A204.1 (cell line): ENCODE data around the gene LAMA1.
"Not testable (repeated sequence)": the region's sequence is repeated elsewhere in the genome, so short reads cannot be mapped to it uniquely, and the experiment has no call there.

Experiments
- FAIRE-seq: peaks from 2 replicates; lab custom pipeline; 2012; peaks lifted over from hg19 to GRCh38; lab: Jason Lieb, UNC

Gene LAMA1

DNA sequence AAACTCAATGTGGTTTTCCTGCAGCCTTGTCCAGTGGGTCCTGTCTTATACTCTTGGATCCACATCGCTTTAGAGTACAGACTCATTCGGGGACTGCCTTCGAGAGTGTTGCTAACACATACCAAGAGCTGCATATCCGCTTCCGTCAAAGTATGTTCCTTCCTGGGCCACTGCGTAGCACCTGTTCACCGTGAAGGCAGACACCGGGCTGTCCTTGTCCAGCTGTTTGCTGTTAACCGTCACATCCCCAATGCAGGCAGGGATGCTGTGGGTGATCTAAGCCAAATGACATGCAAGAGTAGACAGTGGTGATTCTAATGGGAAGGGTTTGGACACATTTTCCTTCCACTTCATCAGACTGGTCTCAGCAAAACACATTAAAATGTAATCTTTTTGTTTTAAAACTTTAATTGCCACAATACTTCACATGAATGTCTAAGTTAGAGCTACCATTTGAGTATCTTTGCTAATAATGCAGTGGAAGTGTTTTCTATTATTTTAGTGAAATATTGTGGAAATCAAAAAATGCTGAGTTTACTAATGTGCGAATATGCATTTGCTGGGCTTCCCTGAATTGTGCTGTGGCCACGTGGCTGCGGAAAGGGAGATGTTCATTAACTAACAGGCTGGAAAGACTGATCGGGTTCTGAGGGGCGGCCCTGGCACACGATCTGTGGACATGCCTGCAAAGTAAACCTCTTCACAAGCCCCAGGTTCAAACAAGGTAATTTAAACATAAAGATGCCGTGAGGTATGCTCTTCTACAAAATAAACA is 169.1 kb downstream of the LAMA1 start:
- FAIRE-seq: no peak

DNA sequence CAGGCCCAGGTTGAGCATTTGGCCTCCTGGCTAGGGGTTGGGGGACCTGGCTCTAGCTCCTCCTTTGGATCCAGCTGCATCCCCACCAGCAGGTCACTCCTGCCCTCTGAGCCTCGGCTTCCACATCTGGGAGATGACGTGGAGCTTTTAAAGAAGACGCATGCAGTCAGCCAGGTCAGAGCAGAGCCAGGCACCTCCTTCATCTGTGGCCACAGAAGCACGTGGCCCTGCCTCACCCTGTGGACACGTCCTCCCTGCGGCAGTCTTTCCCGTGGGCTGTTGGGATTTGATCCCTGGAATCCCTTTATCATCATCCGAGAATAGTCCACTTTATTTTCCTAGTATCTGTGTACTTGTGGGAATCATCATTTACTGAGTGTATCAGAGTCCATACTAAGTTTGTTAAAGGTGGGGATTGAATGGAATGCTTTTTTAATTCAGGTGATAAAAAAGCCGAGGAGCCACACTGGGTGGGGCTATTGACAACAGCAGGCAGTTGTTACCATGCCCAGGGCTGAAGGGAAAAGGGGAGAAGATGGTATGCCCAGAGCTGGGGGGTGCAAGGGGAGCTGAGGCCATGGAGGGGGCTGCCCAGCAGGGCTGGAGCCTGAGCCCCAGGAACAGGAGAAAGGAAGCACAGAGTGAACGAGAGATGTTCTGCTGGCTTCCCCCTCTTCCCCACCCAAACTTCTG is 170.1 kb downstream of the LAMA1 start:
- FAIRE-seq: no peak

DNA sequence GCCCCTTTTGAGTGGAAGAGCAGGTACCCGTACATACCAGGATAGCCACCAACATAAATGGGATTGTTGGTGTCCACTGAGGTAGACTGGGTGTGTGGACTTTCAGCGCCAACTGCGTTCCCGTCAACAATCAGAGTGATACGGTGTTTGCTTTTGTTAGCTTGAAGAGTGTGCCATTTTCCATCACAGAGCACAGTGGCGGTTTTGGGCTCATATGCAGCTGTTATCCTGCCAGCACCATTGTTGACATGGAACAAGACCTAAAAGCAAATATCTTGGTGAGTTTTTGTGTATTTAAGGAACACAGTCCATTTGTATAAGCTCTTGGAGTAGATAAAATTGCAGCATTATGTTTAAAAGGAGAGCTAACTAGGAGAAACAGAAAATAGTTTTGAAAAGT is 174.5 kb downstream of the LAMA1 start:
- no peak for FAIRE-seq

DNA sequence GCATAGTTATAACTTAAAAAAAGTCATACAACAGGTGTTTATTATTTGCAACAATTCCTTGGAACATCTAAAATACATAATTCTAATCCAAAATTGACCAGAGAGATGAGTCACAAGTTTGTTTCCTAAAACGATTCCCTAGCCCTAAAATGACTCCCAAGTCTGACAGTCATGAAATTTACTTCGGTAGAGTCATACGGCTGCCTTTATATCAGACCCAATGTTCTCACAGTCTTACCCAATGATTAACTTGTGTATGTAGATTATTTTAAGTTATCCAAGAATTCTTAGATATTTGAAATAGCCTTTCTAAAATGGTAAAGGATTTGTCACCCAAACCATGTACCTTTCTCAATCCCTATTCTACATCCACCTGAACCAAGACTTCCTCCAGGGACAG is 174.9 kb downstream of the LAMA1 start:
- no peak for FAIRE-seq

DNA sequence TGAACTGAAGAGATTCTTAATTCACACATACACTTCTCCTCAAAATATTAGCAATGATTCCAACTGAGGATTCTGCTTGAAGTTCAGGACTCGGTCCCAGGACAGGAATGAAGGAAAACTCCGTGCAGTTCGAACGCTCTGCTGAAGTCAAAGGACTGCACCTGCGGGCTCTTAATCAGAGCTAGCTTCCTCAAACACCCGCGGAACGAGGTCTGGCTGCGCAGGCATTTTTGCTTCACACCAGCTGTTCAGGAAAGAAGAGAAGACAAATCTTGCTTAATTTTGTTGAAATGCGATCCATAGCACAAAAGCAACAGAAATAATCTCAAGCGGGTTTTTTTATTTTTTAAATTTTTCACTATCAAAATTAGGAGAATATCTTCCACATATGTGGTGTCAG is 175.6 kb downstream of the LAMA1 start:
- FAIRE-seq: no peak

DNA sequence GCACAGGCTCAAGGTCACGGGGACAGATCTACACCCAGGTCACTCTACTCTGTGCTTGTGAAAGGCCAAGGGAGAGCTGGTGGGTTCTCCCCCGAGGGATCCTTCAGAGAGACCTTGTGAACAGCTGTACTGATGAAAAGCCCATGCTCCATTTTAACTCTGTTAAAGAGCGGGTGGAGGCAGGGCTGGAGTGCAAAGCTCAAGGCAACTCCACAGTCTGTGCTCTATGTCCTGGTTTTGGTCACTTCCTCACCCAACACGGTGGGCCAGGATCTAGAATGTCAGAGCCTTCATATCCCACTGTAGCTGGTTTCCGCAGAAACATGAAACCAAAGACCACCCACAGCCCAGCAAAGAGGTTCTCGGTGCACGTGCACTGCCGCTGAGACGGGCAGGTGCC is 177.1 kb downstream of the LAMA1 start:
- no peak for FAIRE-seq

DNA sequence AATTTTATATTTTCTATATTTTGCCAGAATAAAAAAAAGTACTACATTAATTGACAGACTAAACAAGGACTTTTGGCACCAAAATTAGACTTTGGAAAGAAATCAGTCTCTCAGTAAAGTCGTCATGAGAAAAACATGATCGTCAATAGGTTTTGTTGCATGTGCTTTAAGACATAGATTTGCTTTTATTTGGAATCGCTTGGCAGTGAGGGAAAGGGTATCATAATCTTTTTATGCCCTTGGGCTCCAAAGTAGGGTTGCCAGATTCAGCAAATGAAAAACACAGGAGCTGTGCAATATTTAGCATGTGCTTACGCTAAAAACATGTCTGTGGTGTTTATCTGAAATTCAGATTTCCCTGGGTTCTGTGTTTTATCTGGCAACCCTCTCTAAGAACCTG is 177.6 kb downstream of the LAMA1 start:
- FAIRE-seq: no peak

DNA sequence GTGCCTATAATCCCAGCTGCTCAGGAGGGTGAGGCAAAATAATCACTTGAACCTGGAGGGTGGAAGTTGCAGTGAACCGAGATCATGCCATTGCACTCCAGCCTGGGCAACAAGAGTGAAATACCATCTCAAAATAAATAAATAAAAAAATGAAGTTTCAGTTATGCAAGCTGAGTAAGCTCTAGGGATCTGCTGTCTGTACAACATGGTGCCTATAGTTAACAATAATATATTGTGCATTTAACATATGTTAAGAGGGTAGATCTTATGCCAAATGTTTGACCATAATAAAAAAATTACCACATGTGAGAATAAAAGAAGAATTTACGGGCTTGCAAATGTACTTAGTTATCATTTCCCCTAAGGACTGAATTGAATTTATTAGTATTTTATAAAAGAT is 179.2 kb downstream of the LAMA1 start:
- FAIRE-seq: not testable (repeated sequence)

DNA sequence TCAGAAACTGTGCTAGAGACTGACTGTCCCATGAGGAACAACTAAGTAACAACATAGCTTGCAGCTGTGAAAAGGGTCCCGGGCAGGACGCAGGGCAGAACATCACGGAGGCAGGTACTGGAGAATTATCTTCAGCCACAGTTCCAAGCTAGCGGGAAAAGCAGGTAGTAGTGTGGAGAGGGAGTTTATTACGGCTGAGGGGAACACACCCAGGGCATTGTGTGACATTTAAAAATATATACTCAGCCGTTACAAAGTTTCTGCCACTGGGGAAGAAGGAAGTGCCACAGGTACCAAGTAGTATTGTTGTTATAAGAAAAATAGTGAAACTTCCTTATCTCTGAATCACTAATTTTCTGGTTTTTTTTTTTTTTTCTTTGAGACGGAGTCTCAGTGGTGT is 179.6 kb downstream of the LAMA1 start:
- FAIRE-seq: no peak

DNA sequence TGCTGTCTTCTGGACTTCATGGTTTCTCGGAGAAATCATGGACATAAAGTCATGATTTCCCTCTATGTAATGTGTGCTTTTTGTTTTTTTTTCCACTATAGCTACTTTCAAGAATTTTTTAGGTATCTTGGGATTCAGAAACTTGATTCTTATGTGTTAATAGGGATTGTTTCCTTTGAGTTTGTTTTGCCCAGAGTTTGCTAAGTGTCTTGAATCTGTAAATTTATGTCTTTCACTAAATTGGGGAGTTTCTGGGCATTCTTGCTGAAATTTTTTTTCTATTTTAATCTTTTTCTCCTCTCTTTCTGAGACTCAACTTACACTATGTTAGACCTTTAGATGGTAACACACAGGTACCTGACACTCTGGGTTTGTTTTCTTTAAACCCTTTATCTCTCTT is 182.7 kb downstream of the LAMA1 start:
- FAIRE-seq: no peak

DNA sequence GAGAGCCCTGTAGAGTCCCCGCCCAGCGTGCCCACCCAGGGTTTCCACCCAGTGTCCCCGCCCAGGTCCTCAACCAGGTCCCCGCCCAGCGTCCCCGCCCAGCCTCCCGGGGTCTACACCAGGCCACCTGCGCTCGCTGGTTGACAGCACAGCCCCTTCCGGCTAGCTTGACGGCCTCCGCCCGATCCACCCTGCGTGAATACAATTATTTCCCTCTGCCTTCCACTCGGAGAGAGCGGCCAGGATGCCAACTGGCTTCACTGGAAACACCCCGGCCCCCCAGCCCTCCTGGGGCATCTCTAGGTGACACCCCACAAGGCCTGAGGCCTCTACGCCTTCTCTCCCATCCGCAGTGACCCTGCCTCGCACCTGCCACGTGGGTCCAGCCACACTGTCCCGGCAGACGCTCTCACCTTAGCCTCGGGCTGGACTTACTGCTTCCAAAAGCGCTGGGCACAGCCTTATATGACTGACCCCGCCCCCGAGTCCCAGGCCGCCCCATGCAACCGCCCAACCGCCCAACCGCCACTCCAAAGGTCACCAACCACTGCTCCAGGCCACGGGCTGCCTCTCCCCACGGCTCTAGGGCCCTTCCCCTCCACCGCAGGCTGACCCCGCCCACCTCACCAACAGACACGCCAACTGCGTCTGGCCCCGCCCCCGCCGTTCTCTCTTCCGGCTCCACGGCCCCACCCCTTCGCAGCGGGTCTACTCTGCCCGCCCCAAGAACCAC is 188.1 kb downstream of the LAMA1 start:
- no peak for FAIRE-seq

DNA sequence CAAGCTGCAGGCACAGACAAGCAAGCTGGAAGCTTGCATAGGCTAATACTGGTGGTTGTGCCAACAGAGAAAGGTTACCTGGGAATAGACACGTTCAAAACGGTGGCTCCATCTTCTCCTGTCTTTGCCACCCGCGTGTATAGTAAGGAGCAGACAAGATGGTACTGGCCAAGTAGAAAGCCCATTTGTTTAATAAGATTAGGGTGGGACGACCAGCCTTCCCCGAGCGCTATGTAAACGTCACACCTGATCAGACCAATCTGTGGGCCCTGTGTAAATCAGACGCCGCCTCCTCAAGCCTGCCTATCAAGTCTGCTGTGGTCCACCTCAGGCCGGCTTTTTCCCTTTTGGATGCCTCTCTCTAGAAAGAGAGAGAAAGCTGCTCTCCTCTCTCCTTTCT is 189.2 kb downstream of the LAMA1 start:
- FAIRE-seq: no peak

DNA sequence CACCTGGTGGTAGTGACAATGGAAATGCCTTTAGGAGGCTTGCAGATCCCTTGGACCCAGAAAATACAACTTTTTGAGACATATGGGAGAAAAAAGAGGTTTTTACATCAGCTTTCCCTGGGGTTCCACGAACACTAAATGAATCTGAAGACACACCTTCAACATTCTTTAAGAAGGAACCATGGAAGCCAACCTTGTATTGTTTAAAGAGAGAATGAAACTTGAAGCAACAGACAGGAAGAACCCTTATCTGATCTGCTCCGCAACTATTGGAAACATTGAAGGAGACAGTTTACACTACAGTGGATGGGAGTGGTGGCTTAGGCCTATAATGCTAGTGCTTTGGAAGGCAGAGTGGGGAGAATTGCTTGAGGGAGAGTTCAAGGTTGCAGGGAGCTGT is 190.4 kb downstream of the LAMA1 start:
- no peak for FAIRE-seq

DNA sequence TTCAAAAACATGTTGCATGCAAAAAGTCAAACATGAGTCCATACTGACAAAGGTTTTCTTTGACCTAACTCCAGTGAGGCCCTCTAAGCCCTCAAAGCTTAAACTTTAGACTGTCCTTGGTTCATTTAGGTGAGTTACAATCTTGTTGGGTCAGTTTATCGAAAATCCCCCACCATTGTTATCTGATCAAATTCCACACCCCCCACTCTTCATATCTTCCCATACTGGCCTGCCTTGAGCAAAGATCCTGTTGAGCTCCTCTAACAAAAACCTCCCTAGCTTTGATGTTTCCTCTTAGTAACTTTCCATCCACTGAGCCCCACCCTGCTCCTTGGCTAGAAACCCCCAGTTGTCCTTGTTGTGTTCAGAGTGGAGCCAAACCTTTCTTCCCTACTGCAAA is 194.4 kb downstream of the LAMA1 start:
- FAIRE-seq: no peak

DNA sequence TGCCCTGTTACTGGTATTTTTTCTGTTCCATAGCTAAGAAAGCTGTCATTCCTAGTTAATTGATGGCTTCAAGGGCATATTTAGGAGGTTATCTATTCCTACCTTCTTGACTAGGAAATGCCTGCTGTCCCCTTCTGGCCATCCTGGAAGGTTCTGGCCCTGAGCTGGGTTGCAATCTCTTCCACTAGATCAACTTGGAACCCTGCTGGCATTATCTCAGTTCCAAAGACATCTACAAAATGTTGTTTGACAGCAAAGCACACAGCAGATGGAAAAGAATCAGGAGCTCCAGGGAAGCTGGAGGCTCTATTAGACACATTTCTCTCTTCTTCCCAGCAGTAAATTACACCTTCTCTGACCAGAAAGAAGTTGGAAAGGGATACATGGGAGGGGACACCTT is 196.0 kb downstream of the LAMA1 start:
- no peak for FAIRE-seq

DNA sequence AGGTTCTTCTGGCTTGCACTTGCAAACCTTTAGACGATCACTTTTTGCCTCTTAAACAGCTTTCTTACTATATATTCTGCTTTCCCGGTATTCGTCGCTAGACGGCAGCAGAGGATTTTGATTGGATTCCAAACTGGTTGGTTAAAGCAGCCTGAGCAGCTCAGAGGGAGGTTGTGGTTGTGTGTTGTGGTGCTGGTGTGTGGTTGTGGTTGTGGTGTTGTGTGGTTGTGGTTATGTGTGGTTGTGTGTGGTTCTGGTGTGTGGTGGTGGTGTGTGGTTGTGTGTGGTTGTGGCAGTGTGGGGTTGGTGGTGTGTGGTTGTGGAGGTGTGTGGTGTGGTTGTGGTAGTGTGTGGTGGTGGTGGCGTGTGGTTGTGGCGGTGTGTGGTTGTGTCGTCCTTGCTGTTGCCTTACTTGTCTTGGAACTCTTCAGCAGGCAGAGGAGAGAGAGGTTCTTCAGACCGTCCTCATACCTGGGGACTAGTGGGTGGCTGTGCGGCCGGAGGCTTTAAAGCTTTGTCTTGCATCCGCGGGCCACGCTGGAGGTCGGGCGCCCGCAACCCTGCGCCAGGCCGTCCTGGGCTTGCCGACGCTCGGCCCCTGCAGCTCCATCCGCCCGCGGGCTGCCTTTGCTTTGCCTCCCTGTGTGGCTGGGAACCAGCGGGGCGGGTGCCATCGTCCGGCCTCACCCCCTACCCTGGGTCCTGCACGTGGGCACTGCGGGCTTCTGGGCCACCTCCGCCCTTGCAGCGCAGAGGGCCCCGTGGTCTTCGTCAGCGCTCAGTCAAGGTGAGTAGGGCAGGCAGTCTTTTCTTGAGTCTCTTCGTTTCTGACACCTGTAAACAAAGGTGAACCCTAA is 197.3 kb downstream of the LAMA1 start:
- FAIRE-seq: peak; percentile 72

DNA sequence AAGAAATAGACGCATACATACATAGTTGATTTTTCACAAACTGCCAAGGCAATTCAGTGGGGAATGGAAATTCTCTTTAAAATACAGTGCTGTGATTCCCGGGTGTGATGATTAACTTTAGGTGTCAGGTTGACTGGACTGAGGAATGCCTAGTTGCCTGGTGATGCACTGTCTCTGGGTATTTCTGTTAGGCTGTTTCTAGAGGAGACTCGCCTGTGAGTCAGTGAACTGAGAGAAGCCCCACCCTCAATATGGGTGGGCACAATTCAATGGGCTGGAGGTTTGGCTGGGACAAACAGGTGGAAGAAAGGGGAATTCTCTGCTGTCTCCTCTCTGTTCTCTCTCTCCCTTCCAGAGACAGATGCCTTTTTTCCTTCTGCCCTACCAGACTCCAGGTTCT is 200.5 kb downstream of the LAMA1 start:
- FAIRE-seq: no peak

DNA sequence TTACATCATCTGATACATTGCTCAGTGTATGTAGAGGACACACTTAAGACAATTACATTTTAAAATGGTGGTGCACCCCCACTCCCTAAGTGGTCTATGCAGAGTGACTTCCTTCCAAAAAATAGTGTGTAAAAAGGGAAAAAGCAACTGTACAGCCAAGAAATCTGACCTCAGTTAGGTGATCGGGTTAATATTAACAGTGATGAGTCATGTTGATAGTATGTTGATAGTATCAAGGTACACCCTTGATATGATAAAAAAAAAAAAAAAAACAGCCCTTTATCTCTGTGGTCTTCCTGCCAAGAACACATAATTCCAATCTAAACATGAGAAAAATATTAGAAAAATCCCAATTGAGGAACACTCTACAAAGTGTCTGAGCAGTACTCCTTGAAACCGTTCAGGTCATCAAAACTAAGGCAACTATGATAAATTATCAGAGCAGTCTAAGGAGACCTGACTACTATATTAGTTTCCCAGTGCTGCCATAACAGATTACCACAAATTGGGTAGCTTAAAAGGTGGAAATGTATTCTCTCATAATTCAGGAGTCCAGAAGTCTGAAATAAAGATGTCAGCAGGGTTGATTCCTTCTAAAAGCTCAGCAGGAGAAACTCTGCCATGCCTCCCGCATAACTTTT is 216.2 kb downstream of the LAMA1 start:
- no peak for FAIRE-seq

DNA sequence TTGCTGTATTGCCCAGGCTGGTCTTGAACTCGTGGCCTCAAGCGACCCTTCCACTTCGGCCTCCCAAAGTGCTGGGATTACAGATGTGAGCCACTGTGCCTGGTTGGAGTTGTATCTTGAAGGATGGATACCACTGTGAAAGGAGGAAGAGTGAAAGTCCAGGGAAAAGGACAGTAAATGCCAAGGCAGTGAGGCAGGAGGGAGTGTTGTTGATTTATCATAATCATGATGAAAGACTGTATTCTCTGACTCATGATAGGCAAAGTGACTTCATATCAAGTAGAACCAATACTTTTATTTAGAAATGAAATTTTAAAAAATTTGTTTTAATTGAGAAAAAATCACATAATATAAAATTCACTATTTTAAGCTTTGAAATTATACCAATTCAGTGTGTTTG is 225.8 kb downstream of the LAMA1 start:
- FAIRE-seq: no peak
